Stimulated activated CD8-positive, alpha-beta memory T cell treated with anti-CD3 and anti-CD28 coated beads, Interleukin-15, amount 100 ng/mL, for 48 hours (primary cell): ENCODE data around the gene UBXN7.
"Not testable (repeated sequence)": the region's sequence is repeated elsewhere in the genome, so short reads cannot be mapped to it uniquely, and the experiment has no call there.

Source experiments
- DNase-seq, 2 donors: peaks; one replicate each; pipeline ENCODE4 v3.0.0-alpha.2; 2020; ENCODE audit warnings: low read depth in 2 of 2

Gene UBXN7

DNA sequence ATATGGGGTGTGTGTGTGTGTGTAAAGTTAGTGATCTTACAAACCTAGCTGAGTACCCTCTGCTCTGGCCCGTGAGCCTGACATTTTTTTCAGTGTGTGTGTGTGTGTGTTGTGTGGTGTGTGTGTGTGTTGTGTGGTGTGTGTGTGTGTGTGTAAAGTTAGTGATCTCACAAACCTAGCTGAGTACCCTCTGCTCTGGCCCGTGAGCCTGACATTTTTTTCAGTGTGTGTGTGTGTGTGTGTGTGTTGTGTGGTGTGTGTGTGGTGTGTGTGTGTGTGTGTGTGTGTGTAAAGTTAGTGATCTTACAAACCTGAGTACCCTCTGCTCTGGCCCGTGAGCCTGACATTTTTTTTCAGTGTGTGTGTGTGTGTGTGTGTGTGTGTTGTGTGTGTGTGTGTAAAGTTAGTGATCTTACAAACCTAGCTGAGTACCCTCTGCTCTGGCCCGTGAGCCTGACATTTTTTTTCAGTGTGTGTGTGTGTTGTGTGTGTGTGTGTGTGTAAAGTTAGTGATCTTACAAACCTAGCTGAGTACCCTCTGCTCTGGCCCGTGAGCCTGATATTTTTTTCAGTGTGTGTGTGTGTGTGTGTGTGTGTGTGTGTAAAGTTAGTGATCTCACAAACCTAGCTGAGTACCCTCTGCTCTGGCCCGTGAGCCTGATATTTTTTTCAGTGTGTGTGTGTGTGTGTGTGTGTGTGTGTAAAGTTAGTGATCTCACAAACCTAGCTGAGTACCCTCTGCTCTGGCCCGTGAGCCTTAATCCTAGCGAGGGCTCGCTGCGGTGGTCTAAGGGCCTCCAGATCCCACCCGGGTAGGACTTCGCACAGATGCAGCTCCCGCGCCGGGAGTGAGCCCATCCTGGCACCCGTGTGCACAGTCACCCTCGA lies 115.2 kb downstream of the UBXN7 start:
- not testable (repeated sequence) for DNase-seq

DNA sequence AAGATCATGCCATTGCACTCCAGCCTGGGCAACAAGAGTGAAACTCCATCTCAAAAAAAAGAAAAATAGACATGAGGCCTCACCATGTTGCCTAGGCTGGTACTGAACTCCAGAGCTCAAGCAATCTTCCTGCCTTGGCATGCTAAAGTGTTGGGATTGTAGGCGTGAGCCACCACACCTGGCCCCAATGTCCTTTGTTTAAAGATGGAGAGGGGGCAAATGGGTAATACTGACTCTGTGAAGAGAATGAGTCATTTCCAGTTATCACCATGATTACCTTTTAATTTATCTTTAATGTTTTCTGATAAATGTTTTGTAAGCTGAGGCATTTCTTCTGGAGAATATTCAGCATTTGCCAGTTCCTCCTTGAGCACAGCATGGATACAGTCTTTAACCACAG lies 116.4 kb downstream of the UBXN7 start:
- no peak for DNase-seq

GRCh38 chr3:196314597-196314996 lies 117.6 kb downstream of the UBXN7 start:
- DNase-seq = no peak

DNA sequence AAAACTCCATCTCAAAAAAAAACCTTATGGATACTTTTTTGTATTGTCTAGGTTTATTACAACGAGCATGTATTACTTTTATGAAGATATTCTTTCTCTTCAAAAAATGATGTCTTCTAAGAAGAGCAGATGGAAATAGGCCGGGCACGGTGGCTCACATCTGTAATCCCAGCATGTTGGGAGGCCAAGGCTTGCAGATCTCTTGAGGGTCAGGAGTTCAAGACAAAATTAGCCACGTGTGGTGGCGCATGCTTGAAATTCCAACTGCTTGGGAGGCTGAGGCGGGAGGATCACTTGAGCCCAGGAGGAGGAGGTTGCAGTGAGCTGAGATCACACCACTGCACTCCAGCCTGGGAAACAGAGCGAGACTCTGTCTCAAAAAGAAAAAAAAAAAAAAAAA lies 118.1 kb downstream of the UBXN7 start:
- not testable (repeated sequence) for DNase-seq

GRCh38 chr3:196302960-196303359 lies 129.3 kb downstream of the UBXN7 start:
- DNase-seq = not testable (repeated sequence)

DNA sequence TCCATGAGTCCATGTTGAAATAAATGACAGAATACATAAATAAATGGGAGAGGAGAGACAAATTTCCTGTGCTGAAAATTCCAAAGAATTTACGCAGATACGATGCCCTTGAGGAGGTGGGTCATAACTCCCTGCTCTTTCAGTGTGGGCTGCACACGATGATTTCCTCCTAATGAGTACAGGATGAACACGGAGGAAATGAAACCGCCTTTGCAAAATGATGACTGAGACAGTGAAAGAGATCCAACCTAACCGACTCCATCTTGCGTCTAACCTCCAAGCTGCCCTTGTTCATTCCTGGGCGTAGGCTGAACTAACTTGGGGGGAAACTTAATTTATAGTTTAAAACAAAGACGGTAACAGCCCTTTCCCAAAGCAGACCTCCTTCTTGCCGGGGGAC lies 129.7 kb downstream of the UBXN7 start:
- DNase-seq = not testable (repeated sequence)

DNA sequence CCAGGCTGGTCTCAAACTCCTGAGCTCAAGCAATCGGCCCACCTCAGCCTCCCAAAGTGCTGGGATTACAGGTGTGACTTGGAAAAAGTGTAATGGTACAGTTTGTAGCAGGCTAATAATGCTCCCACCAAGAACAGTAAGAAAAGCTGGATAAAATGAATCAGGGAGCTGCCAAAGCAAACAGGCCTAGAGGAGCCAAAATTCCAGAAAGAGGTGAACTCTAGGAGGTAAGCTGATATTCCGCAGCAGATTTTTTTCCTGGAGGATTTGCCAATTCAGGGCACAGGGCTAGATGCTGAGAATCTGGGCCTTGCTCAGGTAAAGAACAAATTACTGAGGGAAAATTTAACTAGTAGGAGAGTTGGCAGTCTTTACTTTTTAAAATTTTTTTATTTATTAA lies 133.7 kb downstream of the UBXN7 start:
- no peak for DNase-seq
